WERI-Rb-1 (cell line): ENCODE data around the gene CLEC16A.

Experiments used
- DNase-seq: peaks from one replicate; pipeline ENCODE4 v3.0.0-alpha.2; 2020
- H3K27ac ChIP-seq: fragments of 250-450 bp; sonication (Bioruptor Pico); 2 replicates; pipeline ENCODE4 v1.5.1; 2020; ENCODE audit warnings: mild to moderate bottlenecking, moderate library complexity
- H3K27me3 ChIP-seq: fragments of 250-450 bp; sonication (Bioruptor Pico); 2 replicates; pipeline ENCODE4 v1.5.1; 2021; ENCODE audit warnings: mild to moderate bottlenecking, low read depth, moderate library complexity; ENCODE audit not compliant: insufficient read depth, severe bottlenecking
- H3K36me3 ChIP-seq: fragments of 250-450 bp; sonication (Bioruptor Pico); 2 replicates; pipeline ENCODE4 v1.5.1; 2020; ENCODE audit warnings: mild to moderate bottlenecking, moderate library complexity
- H3K4me3 ChIP-seq: 2 replicates; pipeline ENCODE4 v1.5.1; 2011; ENCODE audit warnings: low read depth, mild to moderate bottlenecking, control low read depth, low read length
- H3K9me3 ChIP-seq: fragments of 250-450 bp; sonication (Bioruptor Pico); 2 replicates; pipeline ENCODE4 v1.5.1; 2021; ENCODE audit warnings: mild to moderate bottlenecking, moderate library complexity; ENCODE audit not compliant: severe bottlenecking
- CTCF ChIP-seq: IDR thresholded peaks from 2 replicates; pipeline ENCODE4 v1.5.1; 2011; ENCODE audit warnings: low read depth, mild to moderate bottlenecking, control low read depth, inconsistent platforms, low read length

CLEC16A gene

GRCh38 chr16:11200592-11200991 is 256.2 kb downstream of the CLEC16A start:
- no peak for DNase-seq
- TF ChIP-seq CTCF, result no peak
- Histone ChIP-seq H3K27ac (no peak overlapping the region), H3K4me3 (no peak overlapping the region), H3K27me3 (no peaks in the 10 kb centered on the region), H3K36me3 (no peaks in the 10 kb centered on the region), H3K9me3 (no peaks in the 10 kb centered on the region)

GRCh38 chr16:11201498-11202259 is 257.3 kb downstream of the CLEC16A start:
- TF ChIP-seq CTCF, result no peak

GRCh38 chr16:11202260-11203091 is 258.1 kb downstream of the CLEC16A start:
- Histone ChIP-seq H3K27ac (no peak overlapping the region), H3K4me3 (no peak overlapping the region), H3K9me3 (no peaks in the 10 kb centered on the region), H3K27me3 (no peaks in the 10 kb centered on the region), H3K36me3 (no peaks in the 10 kb centered on the region)
- no peak for TF ChIP-seq CTCF
- DNase-seq, result no peak

More at GRCh38 chr16:11201498-11202259, 257.3 kb downstream of the CLEC16A start:
- Histone ChIP-seq H3K27me3 (no peaks in the 10 kb centered on the region), H3K9me3 (no peaks in the 10 kb centered on the region), H3K27ac (no peak overlapping the region), H3K4me3 (no peak overlapping the region), H3K36me3 (no peaks in the 10 kb centered on the region)
- DNase-seq, result no peak

- H3K36me3 ChIP-seq, result no peaks in the 10 kb centered on the region
- no peak for DNase-seq
Observed at GRCh38 chr16:11203111-11203623, 258.8 kb downstream of the CLEC16A start.

GRCh38 chr16:11204513-11205047 is 260.2 kb downstream of the CLEC16A start:
- no peak overlapping the region for H3K27ac ChIP-seq
- no peak overlapping the region for H3K4me3 ChIP-seq
- no peaks in the 10 kb centered on the region for H3K27me3 ChIP-seq
- H3K9me3 ChIP-seq, result peaks cover 2% of the 10 kb centered on the region
- TF ChIP-seq CTCF, result no peak
- no peaks in the 10 kb centered on the region for H3K36me3 ChIP-seq
- DNase-seq, result no peak

More at GRCh38 chr16:11203111-11203623, 258.8 kb downstream of the CLEC16A start:
- no peak overlapping the region for H3K4me3 ChIP-seq
- no peak for TF ChIP-seq CTCF
- H3K27me3 ChIP-seq, result no peaks in the 10 kb centered on the region
- H3K9me3 ChIP-seq, result peaks cover 2% of the 10 kb centered on the region
- H3K27ac ChIP-seq, result no peak overlapping the region
